ENCODE results near the gene RAMP1. TPM values are rescaled to one million over a fixed set of nuclear protein-coding genes. Genes with fewer than 3 reads are reported as not detected.

The RAMP1 gene
- total RNA-seq, 1 experiment from 2014 or later = not detected

GRCh38 chr2:237873421-237873831 is 14.0 kb downstream of the RAMP1 start:
- in situ Hi-C loops (cut with HindIII; ENCODE audit: low pct_unique_long_range_greater_than_20kb, low sequenced_read_pairs) = no loop called here
- DNase-seq (ENCODE audit: low read depth) = no peak

- in situ Hi-C loops (cut with HindIII; ENCODE audit: low pct_unique_long_range_greater_than_20kb, low sequenced_read_pairs) = no loop called here
- DNase-seq (ENCODE audit: low read depth) = no peak
Measured at GRCh38 chr2:237873897-237874551, 14.6 kb downstream of the RAMP1 start.

DNA sequence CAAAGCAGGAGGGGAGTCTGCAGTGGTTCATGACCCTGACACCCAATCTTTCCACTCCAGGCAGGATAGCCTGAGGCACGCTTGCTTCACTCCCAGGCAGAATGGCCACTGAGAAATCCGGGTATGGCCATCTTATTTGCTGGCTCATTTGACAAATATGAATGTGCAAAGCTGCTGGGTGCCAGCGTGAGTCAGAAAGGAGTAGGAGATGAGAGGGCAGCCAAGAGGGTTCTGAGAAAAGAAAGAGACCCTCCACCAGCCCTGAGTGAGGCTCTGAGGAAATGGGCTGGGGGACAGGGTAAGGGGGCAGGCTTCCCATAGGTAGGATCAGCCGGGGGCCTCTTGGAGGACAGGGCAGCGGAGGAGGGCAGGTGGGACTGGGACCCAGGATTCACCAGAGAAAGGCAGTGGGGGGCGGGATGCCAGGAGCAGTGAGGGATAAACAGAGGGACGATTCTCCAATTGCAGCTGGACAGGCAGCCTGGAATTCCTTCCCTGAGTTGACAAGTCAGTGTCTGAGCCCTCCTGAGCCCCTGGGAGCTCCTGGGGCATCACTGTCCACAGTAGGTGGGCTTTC is 15.2 kb downstream of the RAMP1 start:
- in situ Hi-C loops (cut with HindIII; ENCODE audit: low pct_unique_long_range_greater_than_20kb, low sequenced_read_pairs) = no loop called here
- DNase-seq (ENCODE audit: low read depth) = no peak

- DNase-seq (ENCODE audit: low read depth) = no peak
- in situ Hi-C loops (cut with HindIII; ENCODE audit: low pct_unique_long_range_greater_than_20kb, low sequenced_read_pairs) = no loop called here
Measured at GRCh38 chr2:237875256-237876060, 16.0 kb downstream of the RAMP1 start.

DNA sequence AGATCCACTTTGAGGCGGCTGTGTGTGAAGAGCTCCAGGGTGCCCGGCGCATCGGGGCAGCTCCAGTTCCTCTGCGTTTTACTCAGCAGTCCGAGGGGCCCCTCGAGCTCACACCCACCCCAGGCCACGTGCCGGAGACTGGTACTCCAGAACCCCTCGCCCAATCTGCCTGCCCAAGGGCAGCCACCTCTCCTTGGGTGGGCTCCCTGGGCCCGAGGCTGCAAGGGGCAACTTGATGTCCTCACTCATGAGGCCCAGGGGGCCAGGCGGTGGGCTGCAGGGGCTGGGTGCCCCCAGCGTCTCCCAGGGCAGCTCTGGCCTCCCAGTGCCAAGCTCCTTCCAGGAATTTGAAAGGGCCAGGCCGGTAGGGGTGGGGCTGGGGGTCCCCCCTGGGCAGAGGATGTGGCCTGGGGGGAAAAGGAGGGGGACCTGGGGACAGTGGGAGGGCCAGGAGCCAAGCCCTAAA is 16.7 kb downstream of the RAMP1 start:
- no peak for DNase-seq (ENCODE audit: low read depth)
- in situ Hi-C loops (cut with HindIII; ENCODE audit: low pct_unique_long_range_greater_than_20kb, low sequenced_read_pairs) = no loop called here

DNA sequence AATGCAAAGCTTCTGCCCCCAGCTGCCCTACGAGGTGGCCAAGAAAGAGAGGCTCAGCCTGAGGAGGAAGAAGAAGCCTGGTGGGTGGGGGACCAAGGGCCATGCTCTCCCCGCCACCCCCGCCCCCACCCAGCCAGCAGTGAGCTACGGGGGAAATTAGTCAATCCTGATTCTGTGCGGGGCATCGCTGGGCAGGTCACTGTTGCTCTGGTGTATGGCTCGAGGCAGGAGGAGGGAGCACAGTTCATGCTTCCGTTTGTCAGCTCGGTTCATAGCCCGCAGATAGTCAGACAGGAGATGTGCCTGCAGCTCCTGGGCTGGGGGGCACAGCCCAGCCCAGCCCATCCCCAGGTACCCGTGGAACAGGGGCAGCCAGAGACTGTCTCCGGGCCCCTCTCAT is 17.1 kb downstream of the RAMP1 start:
- no peak for DNase-seq (ENCODE audit: low read depth)
- in situ Hi-C loops (cut with HindIII; ENCODE audit: low pct_unique_long_range_greater_than_20kb, low sequenced_read_pairs) = no loop called here

- no peak for DNase-seq (ENCODE audit: low read depth)
- in situ Hi-C loops (cut with HindIII; ENCODE audit: low pct_unique_long_range_greater_than_20kb, low sequenced_read_pairs) = no loop called here
Measured at GRCh38 chr2:237876951-237877491, 17.6 kb downstream of the RAMP1 start.

GRCh38 chr2:237877576-237878307 is 18.3 kb downstream of the RAMP1 start:
- no peak for DNase-seq (ENCODE audit: low read depth)
- in situ Hi-C loops (cut with HindIII; ENCODE audit: low pct_unique_long_range_greater_than_20kb, low sequenced_read_pairs) = no loop called here

DNA sequence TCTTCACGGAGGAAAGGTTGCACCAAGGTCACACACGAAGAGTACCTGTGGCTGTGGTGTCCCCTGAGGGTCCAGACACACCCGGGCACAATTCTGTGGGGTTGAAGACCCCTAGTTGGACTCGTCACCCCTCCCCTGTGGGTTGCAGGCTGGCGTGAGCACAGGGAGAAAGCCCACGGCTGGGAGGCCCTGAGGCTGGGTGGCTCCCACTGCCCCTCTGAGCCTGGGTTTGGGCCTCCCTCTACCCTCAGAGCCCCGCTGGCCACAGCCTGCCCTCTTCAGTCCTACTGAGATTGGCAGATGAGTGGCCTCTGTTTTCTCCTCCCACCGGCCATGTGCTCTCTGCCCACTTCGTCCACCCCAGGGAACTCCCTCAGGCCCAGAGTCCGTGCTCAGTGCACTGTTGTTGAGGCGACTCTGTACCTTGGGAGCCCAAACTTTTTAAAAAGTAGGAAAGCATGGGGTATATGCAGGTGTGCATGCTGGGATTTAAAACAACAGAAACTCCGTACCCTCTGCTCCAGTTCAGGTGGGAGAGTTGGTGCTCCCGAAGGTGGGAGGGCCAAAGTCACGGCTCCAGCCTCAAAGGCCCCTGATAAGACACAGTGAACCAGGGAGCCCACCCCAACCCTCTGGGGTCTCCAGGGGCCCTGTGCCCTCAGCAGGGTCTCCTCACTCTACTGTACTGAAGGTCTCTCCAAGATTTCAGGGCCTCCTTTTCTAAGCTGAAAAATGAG is 19.1 kb downstream of the RAMP1 start:
- DNase-seq (ENCODE audit: low read depth) = no peak
- in situ Hi-C loops (cut with HindIII; ENCODE audit: low pct_unique_long_range_greater_than_20kb, low sequenced_read_pairs) = no loop called here

DNA sequence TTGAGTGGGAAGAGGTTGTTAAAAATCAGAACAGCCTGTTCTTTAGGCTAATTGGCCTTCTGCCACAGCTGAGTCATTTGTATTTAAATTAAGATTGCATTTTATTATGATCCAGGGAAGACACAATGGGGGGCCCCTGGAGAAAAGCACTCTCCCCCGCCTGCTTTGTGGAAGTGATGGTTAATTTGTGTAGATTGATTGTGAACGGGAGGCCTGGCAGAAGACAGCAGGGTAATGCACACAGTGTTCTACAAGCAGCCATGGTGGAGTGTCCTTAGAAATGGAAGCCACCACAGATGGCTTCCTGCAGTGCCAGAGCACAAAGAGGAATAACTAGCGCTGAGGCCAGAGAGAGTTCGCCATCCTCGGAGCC is 19.6 kb downstream of the RAMP1 start:
- no peak for DNase-seq (ENCODE audit: low read depth)
- in situ Hi-C loops (cut with HindIII; ENCODE audit: low pct_unique_long_range_greater_than_20kb, low sequenced_read_pairs) = no loop called here

DNA sequence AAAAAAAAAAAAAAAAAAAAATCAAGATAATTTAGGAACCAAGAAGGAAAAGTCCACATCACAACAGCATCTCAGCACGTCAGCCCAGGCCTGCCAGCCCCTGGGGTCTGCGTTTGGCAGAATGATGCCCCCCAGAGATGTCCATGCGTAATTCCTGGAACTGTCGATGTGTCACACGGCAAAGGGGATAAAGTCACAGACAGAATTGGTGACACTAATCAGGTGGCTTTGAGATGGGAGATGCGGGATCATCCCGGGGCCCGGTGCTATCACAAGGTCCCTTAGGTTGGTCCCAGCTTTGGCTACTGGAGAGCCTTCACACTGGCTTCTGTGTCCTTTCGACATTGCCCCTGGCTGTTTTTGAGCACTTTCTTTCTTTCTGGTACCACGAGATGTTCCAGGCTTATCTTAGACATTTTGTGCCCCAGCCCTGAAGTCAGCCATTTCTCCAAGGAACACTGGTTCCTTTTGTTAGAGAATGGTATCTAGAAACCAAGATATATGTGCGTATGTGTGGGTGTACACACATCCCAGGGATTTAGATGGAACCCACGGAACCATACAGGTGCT is 20.7 kb downstream of the RAMP1 start:
- no peak for DNase-seq (ENCODE audit: low read depth)
- in situ Hi-C loops (cut with HindIII; ENCODE audit: low pct_unique_long_range_greater_than_20kb, low sequenced_read_pairs) = no loop called here

GRCh38 chr2:237882510-237883481 is 23.4 kb downstream of the RAMP1 start:
- in situ Hi-C loops (cut with HindIII; ENCODE audit: low pct_unique_long_range_greater_than_20kb, low sequenced_read_pairs) = no loop called here
- no peak for DNase-seq (ENCODE audit: low read depth)

DNA sequence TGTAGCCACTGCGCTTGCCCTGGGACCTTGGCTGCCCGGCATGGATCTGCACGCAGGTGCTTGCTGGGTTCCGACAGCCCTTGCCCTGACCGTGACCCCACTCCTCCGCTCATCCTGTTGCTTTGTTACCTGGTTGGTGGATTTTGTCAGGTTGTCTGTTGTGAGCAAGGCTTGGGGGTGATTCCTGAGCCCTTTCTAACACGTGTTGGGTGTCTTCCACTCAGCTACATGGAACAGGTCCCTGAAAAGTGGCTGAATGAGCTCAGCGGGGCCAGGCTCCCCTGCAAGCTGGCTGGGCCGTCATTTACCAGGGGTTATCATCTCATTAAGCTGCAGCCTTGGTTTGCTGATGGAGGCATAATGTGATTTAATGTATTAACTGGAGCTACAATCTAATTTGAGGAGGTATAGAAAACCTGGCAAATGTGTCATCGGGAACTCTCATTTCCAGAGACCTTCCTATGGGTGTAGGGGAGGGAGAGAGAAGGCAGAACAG is 24.6 kb downstream of the RAMP1 start:
- in situ Hi-C loops (cut with HindIII; ENCODE audit: low pct_unique_long_range_greater_than_20kb, low sequenced_read_pairs) = no loop called here
- DNase-seq (ENCODE audit: low read depth) = no peak

GRCh38 chr2:237884681-237885080 is 25.3 kb downstream of the RAMP1 start:
- in situ Hi-C loops (cut with HindIII; ENCODE audit: low pct_unique_long_range_greater_than_20kb, low sequenced_read_pairs) = no loop called here
- DNase-seq (ENCODE audit: low read depth) = no peak

DNA sequence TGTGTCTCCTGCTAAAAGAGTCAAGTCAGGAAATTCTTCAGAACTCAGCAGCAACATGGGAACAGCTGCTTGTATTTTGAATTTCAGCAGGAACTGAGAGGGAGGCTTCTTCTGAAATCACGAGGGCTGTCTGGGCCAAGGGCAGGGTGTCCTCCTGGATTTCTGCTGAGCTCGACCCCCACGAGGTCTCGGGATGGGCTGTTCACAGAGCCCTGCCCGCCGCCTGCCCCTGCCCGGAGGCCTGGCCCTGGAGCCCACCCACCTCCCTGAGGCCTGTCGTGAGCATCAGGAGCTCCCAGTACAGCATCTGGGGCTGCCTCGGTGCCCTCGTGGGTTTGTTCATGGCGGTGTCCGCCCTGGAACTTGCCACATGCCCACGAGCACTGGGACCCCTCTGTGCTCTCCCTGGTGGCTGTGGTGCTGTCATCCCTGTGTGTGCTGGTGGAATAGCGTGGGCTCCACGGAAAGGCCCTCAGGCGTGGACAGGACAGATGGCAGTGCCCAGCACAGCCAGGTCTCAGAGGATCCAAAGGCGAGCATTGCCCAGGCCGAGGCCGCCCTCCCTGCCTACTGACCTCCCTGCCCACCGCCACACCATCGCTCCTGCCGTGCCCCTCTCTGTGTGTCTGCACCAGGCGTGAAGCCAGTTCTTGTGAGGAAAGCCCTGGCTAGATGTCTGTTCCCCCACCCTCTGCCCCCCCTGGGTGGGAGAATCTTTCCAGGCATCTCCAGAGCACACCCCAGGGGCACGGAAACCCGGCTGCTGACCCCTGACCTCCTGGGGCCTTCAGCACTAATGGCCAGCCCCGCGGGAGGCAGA is 25.9 kb downstream of the RAMP1 start:
- no peak for DNase-seq (ENCODE audit: low read depth)
- in situ Hi-C loops (cut with HindIII; ENCODE audit: low pct_unique_long_range_greater_than_20kb, low sequenced_read_pairs) = no loop called here

Measured in Caki2 (cell line).